Adrenal gland (tissue), 5 donors: Measurements from ENCODE around the gene CCDC57.

ENCODE experiments used
- POLR2A ChIP-seq, 2 donors: fragments of 450-650 bp; IDR thresholded peaks; one replicate each; pipeline ENCODE4 v1.6.1; 2017; ENCODE audit warnings: antibody characterized with exemption in 2 of 2, mild to moderate bottlenecking in 2 of 2, moderate library complexity in 1 of 2
- TF ChIP-seq, protein P1 (sequence below), 6 experiments: fragments of 450-650 bp in 4 of 6; fragments of 200-600 bp in 2 of 6; sonication (generic) in 1 of 6; IDR thresholded peaks; 1 replicate in 5 of 6; 2 replicates in 1 of 6; pipeline versions ENCODE4 v1.5.1 to v1.8.0; 2016 to 2021; ENCODE audit warnings: antibody characterized with exemption in 6 of 6, mild to moderate bottlenecking in 2 of 6, moderate library complexity in 1 of 6
- donor health status: DM: no; HTN: no; CAD: no.

DNA sequence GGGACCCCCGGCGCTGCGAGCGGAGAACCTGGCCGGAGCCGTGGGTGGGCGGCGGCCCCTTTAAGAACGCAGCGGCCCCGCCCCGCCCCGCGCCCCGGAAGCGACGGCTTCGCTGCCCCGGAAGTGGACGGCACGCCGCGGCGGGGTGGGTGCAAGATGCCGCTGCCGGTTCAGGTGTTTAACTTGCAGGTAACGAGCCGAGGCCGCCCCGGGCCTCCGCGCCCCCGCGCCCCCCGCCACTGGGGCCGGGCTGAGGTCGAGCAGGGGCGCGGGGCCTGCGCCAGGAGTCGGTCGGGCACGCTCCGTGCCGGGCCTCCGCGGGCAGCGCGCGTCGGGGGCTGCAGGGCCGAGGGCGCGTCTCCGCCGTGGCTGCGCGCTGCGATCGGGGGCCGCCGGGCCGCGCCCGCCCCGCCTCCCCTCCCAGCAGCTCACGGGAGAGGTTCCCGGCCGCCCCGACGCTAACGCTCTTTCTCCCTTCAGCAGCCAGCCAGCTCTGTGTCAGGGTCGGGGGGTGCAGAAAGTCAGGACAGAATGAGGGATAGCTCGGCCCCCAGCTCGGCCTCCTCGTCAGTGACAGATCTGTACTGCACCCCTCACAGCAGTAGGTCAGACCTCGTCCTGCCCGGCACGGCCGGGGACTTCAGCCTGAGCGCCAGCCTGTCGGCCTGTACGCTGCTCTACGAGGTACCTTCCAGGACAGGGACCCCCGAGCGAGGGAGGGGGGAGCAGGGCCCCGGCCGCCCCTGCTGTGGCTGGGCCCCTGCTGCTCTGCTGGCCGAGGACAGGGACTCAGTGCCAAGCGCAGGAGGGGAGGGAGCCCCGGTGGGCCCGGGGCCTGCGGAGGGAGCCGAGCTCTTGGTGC, 160.6 kb downstream of the CCDC57 start, which contains the start of the genes GPS1 and RFNG:
- TF ChIP-seq, protein P1, sequence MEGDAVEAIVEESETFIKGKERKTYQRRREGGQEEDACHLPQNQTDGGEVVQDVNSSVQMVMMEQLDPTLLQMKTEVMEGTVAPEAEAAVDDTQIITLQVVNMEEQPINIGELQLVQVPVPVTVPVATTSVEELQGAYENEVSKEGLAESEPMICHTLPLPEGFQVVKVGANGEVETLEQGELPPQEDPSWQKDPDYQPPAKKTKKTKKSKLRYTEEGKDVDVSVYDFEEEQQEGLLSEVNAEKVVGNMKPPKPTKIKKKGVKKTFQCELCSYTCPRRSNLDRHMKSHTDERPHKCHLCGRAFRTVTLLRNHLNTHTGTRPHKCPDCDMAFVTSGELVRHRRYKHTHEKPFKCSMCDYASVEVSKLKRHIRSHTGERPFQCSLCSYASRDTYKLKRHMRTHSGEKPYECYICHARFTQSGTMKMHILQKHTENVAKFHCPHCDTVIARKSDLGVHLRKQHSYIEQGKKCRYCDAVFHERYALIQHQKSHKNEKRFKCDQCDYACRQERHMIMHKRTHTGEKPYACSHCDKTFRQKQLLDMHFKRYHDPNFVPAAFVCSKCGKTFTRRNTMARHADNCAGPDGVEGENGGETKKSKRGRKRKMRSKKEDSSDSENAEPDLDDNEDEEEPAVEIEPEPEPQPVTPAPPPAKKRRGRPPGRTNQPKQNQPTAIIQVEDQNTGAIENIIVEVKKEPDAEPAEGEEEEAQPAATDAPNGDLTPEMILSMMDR (IDR thresholded peaks at IDR 0.05), result no peak
- TF ChIP-seq POLR2A (IDR thresholded peaks at IDR 0.05), result no peak
